ENCODE measurements around the gene INPP5E. TPM values are rescaled to one million over a fixed set of nuclear protein-coding genes. Genes with fewer than 3 reads are reported as not detected.

INPP5E gene
- total RNA-seq, 1 donor from 2014 or later = 9.8 TPM

DNA sequence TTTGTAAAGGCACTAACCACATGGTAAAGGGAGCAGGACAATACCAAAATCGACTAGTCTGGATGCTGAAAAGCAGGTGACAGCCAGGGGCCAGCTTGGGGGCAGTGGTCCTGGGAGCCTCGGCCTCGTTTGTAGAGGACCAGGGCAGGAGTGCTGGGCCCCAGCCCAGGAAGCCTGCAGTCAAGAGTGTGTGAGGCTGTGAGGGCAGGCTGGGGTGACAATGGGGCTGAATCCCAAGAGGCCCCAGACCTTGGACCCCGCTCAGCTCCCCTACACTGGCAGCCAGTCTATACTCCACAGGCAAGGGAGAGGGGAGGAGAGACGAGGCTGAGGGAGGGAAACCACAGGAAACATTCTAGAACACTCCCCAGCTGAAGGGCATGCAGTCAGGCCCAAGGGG, 2.6 kb upstream of the INPP5E start:
- H3K4me1 ChIP-seq = peaks cover 16% of the 10 kb centered on the region
- no peak overlapping the region for H3K27ac ChIP-seq
- no peaks in the 10 kb centered on the region for H3K9me3 ChIP-seq
- H3K4me3 ChIP-seq = no peak overlapping the region
- TF ChIP-seq CTCF (IDR thresholded peaks at IDR 0.05) (no peak), POLR2A (IDR thresholded peaks at IDR 0.05) (no peak), POLR2AphosphoS5 (IDR thresholded peaks at IDR 0.05; ENCODE audit: insufficient read depth in 1 of 2, low read depth in 1 of 2) (no peak)
- H3K27me3 ChIP-seq = no peaks in the 10 kb centered on the region
- peaks cover 0 to 61% of the 10 kb centered on the region in 2 donors for H3K36me3 ChIP-seq
- DNase-seq (ENCODE audit: extremely low spot score in 2 of 2) = no peak
- intact Hi-C loops (cut with DNase I) = no loop called here

DNA sequence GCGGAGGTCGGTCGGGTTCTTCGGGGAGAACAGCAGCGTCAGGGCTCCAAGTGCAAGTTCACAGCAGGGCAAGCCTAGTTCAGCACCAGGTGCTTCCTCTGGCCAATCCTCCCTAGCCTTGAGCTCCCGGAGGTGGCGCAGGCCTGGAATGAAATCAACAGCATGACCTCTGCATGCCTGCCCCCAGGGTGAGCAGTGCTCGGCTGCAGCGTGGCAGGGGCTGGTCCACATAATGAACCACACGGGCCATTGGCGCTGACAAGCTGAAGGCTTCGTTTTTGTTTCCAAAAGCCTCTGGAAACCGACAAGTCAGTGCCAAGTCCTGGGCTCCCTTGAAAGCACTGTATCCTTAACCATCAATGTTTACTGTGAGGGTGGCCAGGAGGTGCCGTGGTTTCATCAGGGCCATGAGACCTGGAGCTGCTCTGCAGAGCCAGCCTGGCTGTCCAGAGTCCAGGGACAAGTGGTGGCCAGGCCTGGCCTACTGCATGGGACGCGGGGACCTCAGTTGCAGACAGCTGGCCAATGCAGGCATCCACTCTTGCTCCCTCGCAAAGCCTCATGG, 2.1 kb upstream of the INPP5E start:
- Histone ChIP-seq H3K4me1 (peaks cover 21% of the 10 kb centered on the region), H3K9me3 (no peaks in the 10 kb centered on the region), H3K36me3 (peaks cover 0 to 56% of the 10 kb centered on the region in 2 donors), H3K27ac (no peak overlapping the region), H3K4me3 (no peak overlapping the region), H3K27me3 (no peaks in the 10 kb centered on the region)
- intact Hi-C loops (cut with DNase I) = no loop called here
- DNase-seq (ENCODE audit: extremely low spot score in 2 of 2) = no peak
- no peak for TF ChIP-seq POLR2A (IDR thresholded peaks at IDR 0.05)
- TF ChIP-seq CTCF (IDR thresholded peaks at IDR 0.05) = no peak
- no peak for TF ChIP-seq POLR2AphosphoS5 (IDR thresholded peaks at IDR 0.05; ENCODE audit: insufficient read depth in 1 of 2, low read depth in 1 of 2)

DNA sequence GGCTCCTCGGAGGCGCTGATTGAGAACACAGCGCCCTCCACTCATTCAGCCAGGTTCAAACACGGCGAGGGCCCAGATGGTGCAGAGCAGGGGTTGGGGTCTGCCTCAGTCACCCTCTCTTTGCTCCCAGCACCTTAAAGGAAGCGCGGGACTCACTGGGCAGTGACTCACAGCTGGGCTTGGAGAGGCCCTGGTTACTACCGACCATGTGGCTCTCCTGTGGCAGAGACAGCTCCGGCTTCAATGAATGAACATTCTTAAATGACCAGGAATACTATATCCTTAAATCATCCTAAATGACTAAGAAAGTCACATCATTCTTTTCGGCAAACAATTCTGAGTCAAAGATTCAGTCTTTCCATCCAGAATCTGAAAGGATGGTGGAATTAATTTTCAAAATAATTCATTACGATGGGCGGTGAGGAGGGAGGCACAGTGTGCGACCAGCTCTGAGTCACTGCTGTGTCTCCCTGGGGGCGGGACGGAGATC, 1.6 kb upstream of the INPP5E start:
- Histone ChIP-seq H3K4me1 (peaks cover 27% of the 10 kb centered on the region), H3K27ac (no peak overlapping the region), H3K9me3 (no peaks in the 10 kb centered on the region), H3K36me3 (peaks cover 0 to 52% of the 10 kb centered on the region in 2 donors), H3K27me3 (no peaks in the 10 kb centered on the region), H3K4me3 (no peak overlapping the region)
- DNase-seq (ENCODE audit: extremely low spot score in 2 of 2) = no peak
- TF ChIP-seq CTCF (IDR thresholded peaks at IDR 0.05) (no peak), POLR2AphosphoS5 (IDR thresholded peaks at IDR 0.05; ENCODE audit: insufficient read depth in 1 of 2, low read depth in 1 of 2) (no peak), POLR2A (IDR thresholded peaks at IDR 0.05) (no peak)
- intact Hi-C loops (cut with DNase I) = no loop called here

GRCh38 chr9:136438548-136439480, 831 bp downstream of the INPP5E start:
- peaks cover 32% of the 10 kb centered on the region for H3K4me1 ChIP-seq
- peak overlapping the region; percentile 77 for H3K27ac ChIP-seq
- TF ChIP-seq CTCF (IDR thresholded peaks at IDR 0.05) (no peak), POLR2AphosphoS5 (IDR thresholded peaks at IDR 0.05; ENCODE audit: insufficient read depth in 1 of 2, low read depth in 1 of 2) (no peak), POLR2A (IDR thresholded peaks at IDR 0.05) (no peak)
- intact Hi-C loops (cut with DNase I) = no loop called here
- H3K4me3 ChIP-seq = peak overlapping the region; percentile 78 to 92
- no peak for DNase-seq (ENCODE audit: extremely low spot score in 2 of 2)
- H3K9me3 ChIP-seq = no peaks in the 10 kb centered on the region
- peaks cover 0 to 30% of the 10 kb centered on the region in 2 donors for H3K36me3 ChIP-seq
- H3K27me3 ChIP-seq = no peaks in the 10 kb centered on the region

Data from vagina (tissue), 2 donors.